Measurements from ENCODE around the gene CPNE7.

Gene CPNE7

DNA sequence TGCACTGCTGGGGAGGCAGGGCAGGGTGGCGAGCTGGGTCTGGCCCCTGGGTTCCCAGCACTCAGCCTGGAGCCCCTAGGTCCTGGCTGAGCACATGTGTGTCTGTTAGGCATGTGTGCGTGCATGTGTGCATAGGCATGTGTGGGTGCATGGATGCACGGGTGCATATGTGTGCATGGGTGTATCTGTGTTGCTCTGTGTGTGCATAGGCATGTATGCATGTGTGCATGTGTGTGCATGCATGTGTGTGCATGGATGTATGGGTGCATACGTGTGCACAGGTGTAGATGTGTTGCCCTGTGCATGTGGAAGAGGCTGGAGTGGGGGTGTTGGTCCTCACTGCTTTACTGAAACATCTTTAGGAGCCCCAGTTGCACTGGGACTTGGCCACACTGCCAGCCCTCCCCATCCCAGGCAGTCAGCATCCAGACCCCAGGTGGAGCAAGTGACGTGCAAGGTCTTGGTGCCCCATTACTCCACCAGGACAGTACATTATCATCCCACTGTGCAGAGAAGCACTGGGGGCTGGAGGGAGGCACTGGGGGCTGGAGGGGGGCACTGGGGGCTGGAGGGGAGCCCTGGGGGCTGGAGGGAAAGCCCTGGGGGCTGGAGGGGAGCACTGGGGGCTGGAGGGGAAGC is 27.5 kb downstream of the CPNE7 start:
- Histone ChIP-seq H4K20me1 (ENCODE audit: insufficient read depth) (no peaks in the 10 kb centered on the region), H3K4me1 (ENCODE audit: low read depth, poor library complexity, severe bottlenecking) (peaks cover 7% of the 10 kb centered on the region), H3K4me2 (no peak overlapping the region), H3K4me3 (IDR thresholded peaks at IDR 0.05; ENCODE audit: insufficient read depth, low read depth, low read length) (no peak overlapping the region), H2AFZ (ENCODE audit: low read depth) (no peak overlapping the region), H3K36me3 (ENCODE audit: insufficient read depth) (no peaks in the 10 kb centered on the region), H3K9ac (no peak overlapping the region), H3K27ac (no peak overlapping the region), H3K27me3 (ENCODE audit: insufficient read depth, low read depth) (peaks cover 25% of the 10 kb centered on the region), H3K79me2 (ENCODE audit: insufficient read depth, low read depth) (no peaks in the 10 kb centered on the region)
- TF ChIP-seq, protein P1, sequence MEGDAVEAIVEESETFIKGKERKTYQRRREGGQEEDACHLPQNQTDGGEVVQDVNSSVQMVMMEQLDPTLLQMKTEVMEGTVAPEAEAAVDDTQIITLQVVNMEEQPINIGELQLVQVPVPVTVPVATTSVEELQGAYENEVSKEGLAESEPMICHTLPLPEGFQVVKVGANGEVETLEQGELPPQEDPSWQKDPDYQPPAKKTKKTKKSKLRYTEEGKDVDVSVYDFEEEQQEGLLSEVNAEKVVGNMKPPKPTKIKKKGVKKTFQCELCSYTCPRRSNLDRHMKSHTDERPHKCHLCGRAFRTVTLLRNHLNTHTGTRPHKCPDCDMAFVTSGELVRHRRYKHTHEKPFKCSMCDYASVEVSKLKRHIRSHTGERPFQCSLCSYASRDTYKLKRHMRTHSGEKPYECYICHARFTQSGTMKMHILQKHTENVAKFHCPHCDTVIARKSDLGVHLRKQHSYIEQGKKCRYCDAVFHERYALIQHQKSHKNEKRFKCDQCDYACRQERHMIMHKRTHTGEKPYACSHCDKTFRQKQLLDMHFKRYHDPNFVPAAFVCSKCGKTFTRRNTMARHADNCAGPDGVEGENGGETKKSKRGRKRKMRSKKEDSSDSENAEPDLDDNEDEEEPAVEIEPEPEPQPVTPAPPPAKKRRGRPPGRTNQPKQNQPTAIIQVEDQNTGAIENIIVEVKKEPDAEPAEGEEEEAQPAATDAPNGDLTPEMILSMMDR (conservative IDR thresholded peaks at IDR 0.05; ENCODE audit: low read depth, low read length), result no peak

- Histone ChIP-seq H3K9ac (no peak overlapping the region), H3K4me1 (ENCODE audit: low read depth, poor library complexity, severe bottlenecking) (no peaks in the 10 kb centered on the region), H3K27ac (no peak overlapping the region)
These were observed 29.2 kb downstream of the CPNE7 start for GRCh38 chr16:89604764-89605163.

DNA sequence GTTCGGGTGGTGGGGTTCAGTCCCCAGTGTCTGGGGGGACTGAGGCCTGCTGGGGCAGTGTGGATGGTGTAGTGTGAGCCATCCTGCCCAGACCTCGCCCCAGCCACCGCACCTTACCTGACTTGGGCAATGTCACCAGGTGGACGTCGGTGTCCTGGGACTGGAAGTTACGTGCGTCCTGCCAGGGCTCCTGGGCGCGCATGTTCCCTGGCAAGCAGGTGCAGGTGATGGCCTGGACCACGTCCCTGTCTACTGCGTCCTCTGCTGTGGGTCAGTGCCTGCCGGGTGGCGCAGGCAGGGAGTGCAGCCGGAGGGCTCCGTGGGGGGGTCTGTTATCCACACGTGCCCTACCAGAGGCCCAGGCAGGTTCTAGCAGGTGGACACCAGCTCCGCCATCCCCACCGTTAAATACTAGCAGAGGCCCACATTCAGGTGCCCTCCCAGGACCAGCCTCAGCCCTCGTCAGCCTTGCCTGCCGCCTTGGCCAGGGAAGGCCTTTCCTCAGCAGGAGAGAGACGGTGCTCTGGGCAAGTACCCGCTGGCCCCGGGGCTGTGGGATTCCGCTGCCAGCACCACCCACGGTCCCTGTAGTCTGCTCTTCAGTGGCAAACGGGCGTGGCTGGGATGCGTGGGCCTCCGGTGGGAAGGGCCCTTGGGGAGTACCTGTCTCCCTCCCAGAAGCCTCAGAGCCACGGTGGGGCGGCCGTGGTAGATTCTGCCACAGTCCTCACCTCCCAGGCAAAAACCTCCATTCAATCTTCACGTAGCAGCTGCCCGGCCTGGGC is 29.8 kb downstream of the CPNE7 start:
- no peak overlapping the region for H3K9ac ChIP-seq
- H3K79me2 ChIP-seq (ENCODE audit: insufficient read depth, low read depth), result no peaks in the 10 kb centered on the region
- H2AFZ ChIP-seq (ENCODE audit: low read depth), result no peak overlapping the region
- H4K20me1 ChIP-seq (ENCODE audit: insufficient read depth), result no peaks in the 10 kb centered on the region
- H3K4me1 ChIP-seq (ENCODE audit: low read depth, poor library complexity, severe bottlenecking), result no peaks in the 10 kb centered on the region
- TF ChIP-seq, protein P1 (conservative IDR thresholded peaks at IDR 0.05; ENCODE audit: low read depth, low read length), result no peak
- H3K27ac ChIP-seq, result no peak overlapping the region
- H3K36me3 ChIP-seq (ENCODE audit: insufficient read depth), result no peaks in the 10 kb centered on the region
- no peak overlapping the region for H3K4me3 ChIP-seq (IDR thresholded peaks at IDR 0.05; ENCODE audit: insufficient read depth, low read depth, low read length)
- no peak overlapping the region for H3K4me2 ChIP-seq
- H3K27me3 ChIP-seq (ENCODE audit: insufficient read depth, low read depth), result peaks cover 46% of the 10 kb centered on the region

More at GRCh38 chr16:89604764-89605163, 29.2 kb downstream of the CPNE7 start:
- no peaks in the 10 kb centered on the region for H4K20me1 ChIP-seq (ENCODE audit: insufficient read depth)
- H3K27me3 ChIP-seq (ENCODE audit: insufficient read depth, low read depth), result peaks cover 41% of the 10 kb centered on the region
- TF ChIP-seq, protein P1 (conservative IDR thresholded peaks at IDR 0.05; ENCODE audit: low read depth, low read length), result no peak
- H3K4me2 ChIP-seq, result no peak overlapping the region
- no peak overlapping the region for H2AFZ ChIP-seq (ENCODE audit: low read depth)
- H3K4me3 ChIP-seq (IDR thresholded peaks at IDR 0.05; ENCODE audit: insufficient read depth, low read depth, low read length), result no peak overlapping the region
- no peaks in the 10 kb centered on the region for H3K36me3 ChIP-seq (ENCODE audit: insufficient read depth)
- H3K79me2 ChIP-seq (ENCODE audit: insufficient read depth, low read depth), result no peaks in the 10 kb centered on the region

- H4K20me1 ChIP-seq (ENCODE audit: insufficient read depth), result no peaks in the 10 kb centered on the region
- H3K4me1 ChIP-seq (ENCODE audit: low read depth, poor library complexity, severe bottlenecking), result no peaks in the 10 kb centered on the region
- no peak overlapping the region for H3K4me3 ChIP-seq (IDR thresholded peaks at IDR 0.05; ENCODE audit: insufficient read depth, low read depth, low read length)
- H3K27me3 ChIP-seq (ENCODE audit: insufficient read depth, low read depth), result peaks cover 50% of the 10 kb centered on the region
- no peak overlapping the region for H3K27ac ChIP-seq
- H3K9ac ChIP-seq, result no peak overlapping the region
- no peaks in the 10 kb centered on the region for H3K36me3 ChIP-seq (ENCODE audit: insufficient read depth)
- TF ChIP-seq, protein P1 (conservative IDR thresholded peaks at IDR 0.05; ENCODE audit: low read depth, low read length), result no peak
- no peaks in the 10 kb centered on the region for H3K79me2 ChIP-seq (ENCODE audit: insufficient read depth, low read depth)
- no peak overlapping the region for H3K4me2 ChIP-seq
- no peak overlapping the region for H2AFZ ChIP-seq (ENCODE audit: low read depth)
These were observed 30.4 kb downstream of the CPNE7 start for GRCh38 chr16:89606006-89606405.
